GM19240 (cell line): ENCODE results near the gene STYK1.
"Not testable (repeated sequence)": the region's sequence is repeated elsewhere in the genome, so short reads cannot be mapped to it uniquely, and the experiment has no call there.

Source experiments
- DNase-seq: peaks from one replicate; pipeline ENCODE4 v3.0.0; 2011; ENCODE audit warnings: low spot score; ENCODE audit not compliant: insufficient read length

STYK1 gene

GRCh38 chr12:10689146-10689545 is 15.3 kb upstream of the STYK1 start:
- DNase-seq, result no peak

GRCh38 chr12:10688042-10688441 is 14.2 kb upstream of the STYK1 start:
- DNase-seq, result no peak

- no peak for DNase-seq
These were observed 1.5 kb downstream of the STYK1 start for GRCh38 chr12:10672231-10672868.

- DNase-seq, result no peak
These were observed 4.3 kb downstream of the STYK1 start for GRCh38 chr12:10669533-10669932.

- no peak for DNase-seq
These were observed 5.3 kb downstream of the STYK1 start for GRCh38 chr12:10668526-10668925.

- DNase-seq, result no peak
These were observed 6.3 kb downstream of the STYK1 start for GRCh38 chr12:10667581-10667980.

- no peak for DNase-seq
These were observed 9.4 kb downstream of the STYK1 start for GRCh38 chr12:10664499-10664898.

GRCh38 chr12:10663869-10664268 is 10.0 kb downstream of the STYK1 start:
- no peak for DNase-seq

- DNase-seq, result no peak
These were observed 12.5 kb downstream of the STYK1 start for GRCh38 chr12:10661338-10661737.

GRCh38 chr12:10654003-10654402 is 19.8 kb downstream of the STYK1 start:
- DNase-seq, result no peak

- DNase-seq, result no peak
These were observed 21.7 kb downstream of the STYK1 start for GRCh38 chr12:10652192-10652591.

- not testable (repeated sequence) for DNase-seq
These were observed 27.3 kb downstream of the STYK1 start for GRCh38 chr12:10646576-10646975.

- no peak for DNase-seq
These were observed 27.9 kb downstream of the STYK1 start for GRCh38 chr12:10645910-10646309.

- no peak for DNase-seq
These were observed 31.9 kb downstream of the STYK1 start for GRCh38 chr12:10641735-10642500.

GRCh38 chr12:10638728-10639127 is 35.1 kb downstream of the STYK1 start:
- no peak for DNase-seq

GRCh38 chr12:10636611-10637010 is 37.2 kb downstream of the STYK1 start:
- no peak for DNase-seq

GRCh38 chr12:10636124-10636523 is 37.7 kb downstream of the STYK1 start:
- no peak for DNase-seq

- no peak for DNase-seq
These were observed 38.5 kb downstream of the STYK1 start for GRCh38 chr12:10635306-10635705.

GRCh38 chr12:10634427-10634826 is 39.4 kb downstream of the STYK1 start:
- DNase-seq, result no peak

GRCh38 chr12:10633541-10633940 is 40.3 kb downstream of the STYK1 start:
- no peak for DNase-seq

- DNase-seq, result no peak
These were observed 41.6 kb downstream of the STYK1 start for GRCh38 chr12:10632226-10632625.

GRCh38 chr12:10624605-10625004 is 49.2 kb downstream of the STYK1 start:
- no peak for DNase-seq

GRCh38 chr12:10623131-10623530 is 50.7 kb downstream of the STYK1 start:
- no peak for DNase-seq
